Measurements from ENCODE around the gene ACSS3. TPM values are rescaled to one million over a fixed set of nuclear protein-coding genes. Genes with fewer than 3 reads are reported as not detected.

The ACSS3 gene
- total RNA-seq, 4 donors from 2014 or later = 4.9 to 10.0 (median 8.3) TPM

DNA sequence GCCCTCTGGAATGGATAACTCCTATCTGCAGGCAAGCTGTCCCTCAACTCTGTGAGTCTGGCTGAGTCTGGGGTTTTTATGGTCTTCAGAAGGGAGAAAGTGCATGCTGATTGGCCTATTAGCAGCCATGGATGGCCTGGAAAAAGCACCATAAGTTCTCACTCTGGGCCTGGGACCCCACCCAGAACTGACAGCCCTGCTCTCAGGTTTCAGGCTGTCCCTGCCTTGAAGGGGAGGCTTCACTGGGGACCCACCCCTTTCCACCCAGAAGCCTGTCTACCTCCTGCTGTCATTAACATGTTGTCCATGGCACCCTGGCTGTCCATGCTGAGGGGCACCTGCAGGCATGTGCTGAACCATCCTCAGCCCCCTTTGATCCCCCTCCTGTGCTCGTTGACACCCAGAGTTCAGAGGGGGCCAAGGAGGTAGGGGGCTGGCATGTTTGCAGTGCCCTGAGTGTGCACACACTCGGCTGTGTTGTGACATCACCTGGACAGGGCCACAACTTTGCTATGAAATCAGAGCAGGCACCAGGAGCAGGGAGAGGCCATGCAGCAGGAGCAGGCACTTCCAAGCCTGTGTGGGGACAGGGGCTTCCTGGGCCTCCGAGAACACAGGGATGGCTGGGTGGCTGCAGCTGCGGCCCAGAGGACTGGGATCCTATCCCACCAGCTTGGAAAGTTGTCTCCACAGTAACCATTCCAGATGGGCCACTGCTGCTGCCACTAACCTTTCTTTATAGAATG lies 84.7 kb downstream of the ACSS3 start:
- no peak overlapping the region for H3K27ac ChIP-seq
- TF ChIP-seq, protein P1, sequence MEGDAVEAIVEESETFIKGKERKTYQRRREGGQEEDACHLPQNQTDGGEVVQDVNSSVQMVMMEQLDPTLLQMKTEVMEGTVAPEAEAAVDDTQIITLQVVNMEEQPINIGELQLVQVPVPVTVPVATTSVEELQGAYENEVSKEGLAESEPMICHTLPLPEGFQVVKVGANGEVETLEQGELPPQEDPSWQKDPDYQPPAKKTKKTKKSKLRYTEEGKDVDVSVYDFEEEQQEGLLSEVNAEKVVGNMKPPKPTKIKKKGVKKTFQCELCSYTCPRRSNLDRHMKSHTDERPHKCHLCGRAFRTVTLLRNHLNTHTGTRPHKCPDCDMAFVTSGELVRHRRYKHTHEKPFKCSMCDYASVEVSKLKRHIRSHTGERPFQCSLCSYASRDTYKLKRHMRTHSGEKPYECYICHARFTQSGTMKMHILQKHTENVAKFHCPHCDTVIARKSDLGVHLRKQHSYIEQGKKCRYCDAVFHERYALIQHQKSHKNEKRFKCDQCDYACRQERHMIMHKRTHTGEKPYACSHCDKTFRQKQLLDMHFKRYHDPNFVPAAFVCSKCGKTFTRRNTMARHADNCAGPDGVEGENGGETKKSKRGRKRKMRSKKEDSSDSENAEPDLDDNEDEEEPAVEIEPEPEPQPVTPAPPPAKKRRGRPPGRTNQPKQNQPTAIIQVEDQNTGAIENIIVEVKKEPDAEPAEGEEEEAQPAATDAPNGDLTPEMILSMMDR (IDR thresholded peaks at IDR 0.05) = no peak
- no peak for TF ChIP-seq POLR2A (IDR thresholded peaks at IDR 0.05)
- DNase-seq = no peak
- no peaks in the 10 kb centered on the region for H3K27me3 ChIP-seq
- H3K4me1 ChIP-seq = no peaks in the 10 kb centered on the region
- H3K9me3 ChIP-seq = no peaks in the 10 kb centered on the region
- no peak overlapping the region for H3K4me3 ChIP-seq
- H3K36me3 ChIP-seq = no peaks in the 10 kb centered on the region

DNA sequence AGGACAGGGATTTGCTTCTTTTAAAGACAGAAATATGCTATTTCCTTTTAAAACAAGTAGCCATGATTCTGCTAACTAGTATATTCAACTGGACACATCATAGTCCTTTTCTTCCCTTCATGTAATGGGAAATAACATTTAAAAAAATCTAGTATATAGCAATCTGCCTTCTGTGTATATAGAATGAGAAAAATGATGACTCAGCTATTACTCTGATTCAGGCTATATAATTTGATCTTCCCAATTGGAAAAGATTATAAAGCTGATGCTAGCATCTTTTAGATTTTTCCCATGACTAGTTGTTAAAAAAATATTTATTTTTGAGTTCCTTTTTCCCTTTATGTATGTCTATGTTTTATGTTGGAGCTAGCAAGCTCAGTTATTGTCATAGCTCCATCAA lies 86.9 kb downstream of the ACSS3 start:
- Histone ChIP-seq H3K27me3 (no peaks in the 10 kb centered on the region), H3K27ac (no peak overlapping the region), H3K4me1 (no peaks in the 10 kb centered on the region), H3K9me3 (no peaks in the 10 kb centered on the region), H3K4me3 (no peak overlapping the region), H3K36me3 (no peaks in the 10 kb centered on the region)
- DNase-seq = no peak
- no peak for TF ChIP-seq POLR2A (IDR thresholded peaks at IDR 0.05)
- TF ChIP-seq, protein P1 (IDR thresholded peaks at IDR 0.05) = no peak

DNA sequence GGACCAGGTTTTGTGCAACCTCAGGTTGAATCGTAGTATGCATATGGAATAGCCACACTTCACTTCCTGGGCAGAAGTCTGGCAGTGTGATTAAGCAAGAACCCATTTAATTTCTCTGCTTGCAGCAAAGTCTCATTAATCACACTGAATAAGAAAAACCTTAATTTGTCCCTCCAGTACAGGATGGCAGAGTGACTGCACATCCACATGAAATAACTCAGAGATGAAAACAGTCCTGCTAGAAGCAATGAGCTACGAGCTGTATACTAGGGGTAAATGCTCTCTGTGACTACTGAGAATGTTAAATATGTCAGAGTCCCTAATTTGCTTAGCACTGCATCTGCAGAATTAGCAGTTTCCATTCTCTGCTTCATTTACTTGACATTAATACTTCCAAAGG lies 88.9 kb downstream of the ACSS3 start:
- Histone ChIP-seq H3K9me3 (no peaks in the 10 kb centered on the region), H3K4me3 (no peak overlapping the region), H3K4me1 (no peaks in the 10 kb centered on the region), H3K27me3 (no peaks in the 10 kb centered on the region), H3K36me3 (no peaks in the 10 kb centered on the region), H3K27ac (no peak overlapping the region)
- TF ChIP-seq, protein P1 (IDR thresholded peaks at IDR 0.05) = no peak
- no peak for TF ChIP-seq POLR2A (IDR thresholded peaks at IDR 0.05)
- DNase-seq = no peak

GRCh38 chr12:81167694-81168093 lies 89.8 kb downstream of the ACSS3 start:
- Histone ChIP-seq H3K9me3 (no peaks in the 10 kb centered on the region), H3K4me3 (no peak overlapping the region), H3K36me3 (no peaks in the 10 kb centered on the region), H3K27me3 (no peaks in the 10 kb centered on the region), H3K4me1 (no peaks in the 10 kb centered on the region), H3K27ac (no peak overlapping the region)
- no peak for DNase-seq
- TF ChIP-seq, protein P1 (IDR thresholded peaks at IDR 0.05) = no peak
- no peak for TF ChIP-seq POLR2A (IDR thresholded peaks at IDR 0.05)

DNA sequence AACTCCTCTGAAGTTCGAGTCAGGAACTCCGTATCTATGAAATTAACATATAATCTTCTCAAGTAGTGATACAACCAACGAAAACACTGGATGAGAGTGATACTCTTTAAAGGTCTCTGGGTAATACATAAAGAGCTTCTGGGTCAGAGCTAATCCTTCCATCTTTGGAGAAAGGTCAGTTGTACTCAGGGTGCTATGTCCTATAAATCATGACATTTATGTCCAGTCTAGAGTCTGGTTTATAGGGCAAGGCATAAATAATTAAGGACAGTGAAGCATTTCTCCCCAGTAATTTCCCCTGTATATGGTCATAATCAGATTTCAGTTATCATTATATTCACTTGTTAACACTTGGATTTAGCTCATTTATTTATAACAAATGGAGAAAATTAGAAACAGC lies 90.6 kb downstream of the ACSS3 start:
- no peaks in the 10 kb centered on the region for H3K27me3 ChIP-seq
- H3K36me3 ChIP-seq = no peaks in the 10 kb centered on the region
- H3K27ac ChIP-seq = no peak overlapping the region
- no peak overlapping the region for H3K4me3 ChIP-seq
- DNase-seq = no peak
- TF ChIP-seq POLR2A (IDR thresholded peaks at IDR 0.05) = no peak
- TF ChIP-seq, protein P1 (IDR thresholded peaks at IDR 0.05) = no peak
- H3K4me1 ChIP-seq = no peaks in the 10 kb centered on the region
- no peaks in the 10 kb centered on the region for H3K9me3 ChIP-seq
